Activated T-helper 17 cell treated with anti-CD3 and anti-CD28 coated beads, Interleukin-2, amount 50 U/mL, for 72 hours (primary cell): Measurements from ENCODE around the gene OR2T5. TPM values are rescaled to one million over a fixed set of nuclear protein-coding genes. Genes with fewer than 3 reads are reported as not detected.
"Not testable (repeated sequence)": the region's sequence is repeated elsewhere in the genome, so short reads cannot be mapped to it uniquely, and the experiment has no call there.

ENCODE experiments used
- ATAC-seq: fragments of 150-1000 bp; cut with Tn5 transposase; replicated peaks from 2 replicates; pipeline ENCODE4 v1.10.0; 2021; ENCODE audit warnings: mild to moderate bottlenecking, moderate library complexity
- H3K27ac Mint-ChIP-seq: one replicate; pipeline ENCODE4 v1.8.0; 2022; ENCODE audit warnings: mixed read lengths
- H3K27me3 Mint-ChIP-seq: one replicate; pipeline ENCODE4 v1.8.0; 2022; ENCODE audit warnings: mixed read lengths
- H3K36me3 Mint-ChIP-seq: one replicate; pipeline ENCODE4 v1.8.0; 2022; ENCODE audit warnings: low read depth, mild to moderate bottlenecking, mixed read lengths
- H3K4me1 Mint-ChIP-seq: one replicate; pipeline ENCODE4 v1.8.0; 2022; ENCODE audit warnings: mixed read lengths
- H3K4me3 Mint-ChIP-seq: one replicate; pipeline ENCODE4 v1.8.0; 2022; ENCODE audit warnings: mild to moderate bottlenecking, mixed read lengths
- H3K9me3 Mint-ChIP-seq: one replicate; pipeline ENCODE4 v1.8.0; 2022; ENCODE audit warnings: mixed read lengths
- total RNA-seq, 2 donors: library from RNA; stranded (reverse); gene quantifications; one replicate each; pipeline ENCODE4 v1.2.3, GENCODE V29; 2022

Gene OR2T5, protein sequence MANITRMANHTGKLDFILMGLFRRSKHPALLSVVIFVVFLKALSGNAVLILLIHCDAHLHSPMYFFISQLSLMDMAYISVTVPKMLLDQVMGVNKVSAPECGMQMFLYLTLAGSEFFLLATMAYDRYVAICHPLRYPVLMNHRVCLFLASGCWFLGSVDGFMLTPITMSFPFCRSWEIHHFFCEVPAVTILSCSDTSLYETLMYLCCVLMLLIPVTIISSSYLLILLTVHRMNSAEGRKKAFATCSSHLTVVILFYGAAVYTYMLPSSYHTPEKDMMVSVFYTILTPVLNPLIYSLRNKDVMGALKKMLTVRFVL
- not detected for total RNA-seq

DNA sequence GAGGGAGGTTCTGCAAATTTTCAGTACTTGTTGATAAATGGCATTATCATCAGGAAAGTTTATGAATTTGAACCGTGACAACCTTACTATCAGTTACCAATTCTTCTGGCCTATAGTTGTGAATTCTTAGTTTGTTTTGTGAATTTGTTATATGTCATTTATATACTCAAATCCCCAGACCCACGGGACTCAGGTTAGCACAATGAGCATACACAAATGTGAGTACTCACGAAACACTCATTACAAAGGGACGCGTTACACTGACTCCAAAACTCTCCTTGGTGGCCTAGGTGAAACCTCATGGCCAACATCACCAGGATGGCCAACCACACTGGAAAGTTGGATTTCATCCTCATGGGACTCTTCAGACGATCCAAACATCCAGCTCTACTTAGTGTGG, at the start of gene OR2T5:
Gene OR2T5, plus strand, starts transcription at position 301 of the 400 bp plus-strand sequence. Its CDS starts 0 bp downstream, at position 301.
- not testable (repeated sequence) for H3K27me3 Mint-ChIP-seq, ATAC-seq, H3K4me3 Mint-ChIP-seq, H3K4me1 Mint-ChIP-seq, H3K27ac Mint-ChIP-seq, H3K9me3 Mint-ChIP-seq, H3K36me3 Mint-ChIP-seq

DNA sequence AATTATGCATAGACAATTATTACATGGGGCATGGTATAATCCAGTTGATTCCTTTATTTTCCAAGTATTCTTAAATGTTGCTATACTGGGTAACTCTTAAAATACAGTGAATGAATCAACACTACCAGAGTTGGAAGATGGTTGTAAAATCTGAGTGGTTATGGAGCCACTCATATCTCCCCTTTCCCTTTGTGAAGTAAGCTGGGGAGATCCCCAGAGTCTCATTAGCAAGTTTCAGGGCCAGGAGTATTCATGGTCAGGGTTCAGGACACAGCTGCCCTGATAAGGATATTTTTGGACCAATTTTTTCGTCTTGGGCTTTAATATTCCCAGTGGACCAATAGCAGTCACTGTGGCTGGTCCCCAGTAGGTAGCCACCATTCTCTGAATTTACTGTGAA, 49.7 kb upstream of the OR2T5 start:
- not testable (repeated sequence) for H3K4me1 Mint-ChIP-seq, H3K4me3 Mint-ChIP-seq

DNA sequence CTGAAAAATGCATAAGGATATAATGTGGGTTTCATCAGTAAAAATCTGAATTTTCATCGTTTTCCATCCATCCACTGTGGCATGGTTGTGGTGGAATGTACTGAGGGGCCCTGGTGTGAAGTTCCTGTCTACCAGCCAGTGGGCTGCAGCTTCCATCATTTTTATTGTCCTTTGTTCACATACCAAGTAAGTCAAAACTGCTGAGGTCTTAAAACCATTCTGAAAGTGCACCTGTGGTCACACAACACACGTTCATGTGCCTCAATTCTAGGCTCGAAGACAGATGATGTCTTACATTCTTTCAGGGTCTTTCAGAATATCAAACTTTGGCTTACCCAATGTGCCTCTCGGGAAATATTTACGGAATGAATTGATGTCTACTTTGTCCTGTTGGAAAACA, 49.1 kb upstream of the OR2T5 start:
- not testable (repeated sequence) for H3K36me3 Mint-ChIP-seq, H3K4me3 Mint-ChIP-seq, H3K27me3 Mint-ChIP-seq, H3K9me3 Mint-ChIP-seq, ATAC-seq, H3K27ac Mint-ChIP-seq, H3K4me1 Mint-ChIP-seq

More for the DNA sequence above, 49.7 kb upstream of the OR2T5 start:
- not testable (repeated sequence) for ATAC-seq, H3K27me3 Mint-ChIP-seq, H3K36me3 Mint-ChIP-seq, H3K27ac Mint-ChIP-seq, H3K9me3 Mint-ChIP-seq

DNA sequence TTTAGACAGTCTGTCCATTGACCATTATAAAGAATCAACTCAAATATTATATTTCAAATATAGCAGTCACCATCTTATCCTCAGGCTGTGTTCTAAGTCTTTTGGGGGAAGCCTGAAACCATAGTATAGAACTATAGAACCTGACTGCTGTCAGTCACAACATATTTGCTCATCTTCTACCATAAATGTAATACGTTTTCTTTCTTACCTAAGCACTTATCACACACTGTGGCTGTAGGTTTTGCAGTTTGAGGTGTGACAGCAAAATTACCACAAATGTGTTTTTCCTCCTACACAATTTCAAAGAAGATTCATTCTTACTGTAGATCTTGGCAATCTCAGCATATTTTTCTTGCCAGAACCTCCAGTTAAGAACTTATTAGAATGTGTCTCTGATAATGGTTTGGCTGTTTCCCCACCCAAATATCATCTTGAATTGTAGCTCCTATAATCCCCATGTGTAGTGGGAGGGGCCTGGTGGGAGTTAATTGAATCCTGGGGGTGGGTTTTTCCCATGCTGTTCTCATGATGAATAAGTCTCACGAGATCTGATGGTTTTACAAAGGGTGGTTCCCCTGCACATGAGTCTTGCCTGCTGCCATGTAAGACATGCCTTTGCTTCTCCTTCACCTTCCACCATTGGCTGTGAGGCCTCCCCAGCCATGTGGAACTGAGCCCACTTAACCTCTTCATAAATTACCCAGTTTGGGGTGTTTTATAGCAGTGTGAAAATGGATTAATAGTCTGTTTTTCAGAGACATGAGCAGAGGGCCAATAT, 45.7 kb upstream of the OR2T5 start:
- H3K27me3 Mint-ChIP-seq: not testable (repeated sequence)

DNA sequence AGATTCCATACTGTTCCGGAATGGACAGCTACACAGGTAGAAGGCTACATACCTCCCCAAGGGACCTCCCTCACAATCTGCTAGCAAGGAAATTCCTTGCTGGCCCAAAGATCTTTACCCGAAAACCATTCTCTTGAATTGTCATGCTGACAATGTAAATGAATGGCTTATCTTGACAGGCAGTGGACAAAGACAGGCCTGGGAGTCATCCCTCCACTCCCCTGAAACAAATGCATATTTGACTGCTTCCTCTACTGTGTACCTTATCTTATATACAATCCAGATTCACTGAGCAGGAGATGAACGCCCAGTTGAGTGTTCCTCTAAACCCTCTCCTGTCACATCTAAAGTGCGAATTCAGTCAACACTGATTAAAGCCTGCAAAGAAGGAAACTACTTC, 43.8 kb upstream of the OR2T5 start:
- not testable (repeated sequence) for H3K27me3 Mint-ChIP-seq, H3K36me3 Mint-ChIP-seq, H3K4me1 Mint-ChIP-seq, H3K4me3 Mint-ChIP-seq, H3K9me3 Mint-ChIP-seq, H3K27ac Mint-ChIP-seq, ATAC-seq

More for the DNA sequence above, 45.7 kb upstream of the OR2T5 start:
- H3K4me1 Mint-ChIP-seq, H3K36me3 Mint-ChIP-seq, H3K4me3 Mint-ChIP-seq, H3K27ac Mint-ChIP-seq, H3K9me3 Mint-ChIP-seq: not testable (repeated sequence)
- peak; percentile 83 for ATAC-seq

DNA sequence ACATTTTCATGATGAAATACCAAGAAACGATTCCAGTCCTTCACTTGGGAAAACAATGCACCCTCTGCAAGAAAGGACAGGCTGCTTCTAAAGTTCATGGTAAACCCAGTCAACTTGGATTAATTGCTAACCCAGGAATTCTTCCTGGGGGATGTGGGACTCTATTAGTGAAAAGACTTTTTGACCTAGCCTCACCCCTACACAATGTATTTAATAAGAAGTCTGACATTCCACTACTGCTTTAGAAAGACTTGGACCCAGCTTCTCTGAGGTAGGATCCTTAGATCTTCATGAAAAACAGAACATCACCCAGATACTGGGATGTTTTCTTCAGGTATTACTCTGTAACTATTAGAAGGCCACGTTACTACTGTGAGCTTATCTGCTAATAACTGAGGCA, 43.0 kb upstream of the OR2T5 start, which contains the start of gene OR2T2:
Gene OR2T2, plus strand, starts transcription at position 239 of the 400 bp plus-strand sequence. CDS start 7,161 bp downstream, outside the sequence.
- not testable (repeated sequence) for H3K9me3 Mint-ChIP-seq, H3K36me3 Mint-ChIP-seq, H3K27me3 Mint-ChIP-seq, ATAC-seq, H3K4me1 Mint-ChIP-seq, H3K4me3 Mint-ChIP-seq, H3K27ac Mint-ChIP-seq

DNA sequence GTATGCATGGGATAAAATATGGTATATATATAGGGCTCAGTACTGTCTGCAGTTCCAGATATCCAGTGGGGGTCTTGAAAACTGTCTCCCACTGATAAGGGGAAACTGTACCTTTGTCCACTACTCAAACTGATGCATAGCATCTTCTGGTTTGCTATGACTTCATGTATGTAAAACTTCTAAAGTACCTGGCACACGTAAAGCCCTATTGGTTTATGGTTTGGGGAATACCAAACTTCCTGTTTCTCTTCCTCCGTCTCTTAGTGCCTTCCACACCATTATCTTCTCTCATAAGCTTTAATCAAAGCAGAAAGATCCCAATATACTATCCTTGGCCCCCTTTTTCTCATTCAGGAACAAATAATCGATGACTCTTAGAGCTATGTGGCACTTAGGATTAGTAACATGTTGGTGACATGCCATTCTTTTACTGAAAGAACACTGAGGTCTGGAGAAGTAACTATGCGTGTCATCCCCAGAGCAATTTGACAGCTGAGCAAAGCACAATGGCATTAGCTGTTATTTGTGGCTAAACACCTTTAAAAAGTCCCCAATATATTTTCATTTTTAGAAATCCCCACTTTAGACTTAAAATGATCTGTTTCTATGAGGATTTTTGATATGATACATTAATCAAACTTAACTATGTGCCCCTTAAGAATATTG, 39.8 kb upstream of the OR2T5 start:
- not testable (repeated sequence) for H3K27me3 Mint-ChIP-seq, H3K4me1 Mint-ChIP-seq, H3K36me3 Mint-ChIP-seq, H3K9me3 Mint-ChIP-seq, H3K27ac Mint-ChIP-seq, H3K4me3 Mint-ChIP-seq
- peak; percentile 62 for ATAC-seq

DNA sequence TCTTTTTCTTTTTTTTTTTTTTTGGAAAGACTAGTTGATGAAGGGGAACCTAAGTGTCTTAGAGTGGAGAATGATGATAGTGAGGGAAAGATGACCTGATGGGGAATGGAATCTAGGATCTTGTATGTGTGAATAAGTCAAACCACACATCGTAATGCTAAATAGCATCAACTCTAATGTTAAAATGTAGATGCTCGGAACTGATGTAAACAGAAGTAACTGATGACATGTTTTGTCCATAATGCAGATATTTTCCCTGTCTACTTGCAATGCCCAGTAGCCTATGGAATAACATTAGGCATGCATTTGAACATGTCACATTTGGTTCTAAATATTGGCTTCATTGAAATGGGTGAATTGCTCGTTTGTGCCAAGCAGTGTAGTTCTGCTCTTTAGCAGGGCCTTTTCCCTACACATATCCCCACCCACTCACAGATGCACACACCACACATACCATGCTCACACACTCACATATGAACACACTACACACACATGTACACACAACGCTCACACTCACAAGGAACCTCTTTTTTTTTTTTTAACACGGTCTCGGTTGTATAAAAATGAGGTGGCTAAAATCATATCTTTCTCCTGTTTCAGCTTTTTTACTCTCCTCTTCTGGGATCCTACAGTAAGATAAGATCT, 38.4 kb upstream of the OR2T5 start:
- H3K36me3 Mint-ChIP-seq, ATAC-seq, H3K27ac Mint-ChIP-seq, H3K9me3 Mint-ChIP-seq, H3K27me3 Mint-ChIP-seq, H3K4me3 Mint-ChIP-seq, H3K4me1 Mint-ChIP-seq: not testable (repeated sequence)

DNA sequence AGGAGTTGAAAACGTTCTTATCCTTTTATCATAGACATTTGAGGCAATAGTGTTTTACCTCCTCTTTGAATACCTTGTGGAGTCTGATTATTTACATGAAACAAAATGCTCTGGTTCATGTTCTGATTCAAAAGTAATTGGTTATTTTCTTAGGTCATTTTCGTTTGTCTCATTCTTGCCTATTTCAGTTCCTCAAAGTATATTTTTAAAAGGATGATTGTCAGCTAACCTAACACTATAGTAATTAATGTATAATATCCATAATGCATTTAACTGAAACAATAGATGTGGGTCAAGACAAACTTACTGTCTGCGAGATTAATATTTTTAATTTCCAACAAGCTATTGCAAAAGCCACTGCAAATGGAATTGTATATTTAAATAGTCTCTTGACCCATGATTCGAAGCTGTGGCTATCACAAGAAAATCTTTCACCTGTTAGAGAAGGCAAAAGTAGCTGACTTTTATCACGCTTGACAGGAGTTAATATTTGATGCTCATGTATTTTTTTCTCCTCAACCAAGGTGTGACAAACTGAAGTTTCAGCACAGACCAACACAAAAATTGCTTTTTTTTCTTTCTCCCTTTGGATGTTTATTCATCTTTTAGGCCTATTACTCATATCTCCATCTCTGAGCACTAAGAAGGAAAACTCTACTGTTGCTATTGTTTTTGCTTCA, 37.8 kb upstream of the OR2T5 start:
- H3K4me1 Mint-ChIP-seq, H3K4me3 Mint-ChIP-seq, H3K36me3 Mint-ChIP-seq, H3K27me3 Mint-ChIP-seq, H3K9me3 Mint-ChIP-seq, ATAC-seq, H3K27ac Mint-ChIP-seq: not testable (repeated sequence)

DNA sequence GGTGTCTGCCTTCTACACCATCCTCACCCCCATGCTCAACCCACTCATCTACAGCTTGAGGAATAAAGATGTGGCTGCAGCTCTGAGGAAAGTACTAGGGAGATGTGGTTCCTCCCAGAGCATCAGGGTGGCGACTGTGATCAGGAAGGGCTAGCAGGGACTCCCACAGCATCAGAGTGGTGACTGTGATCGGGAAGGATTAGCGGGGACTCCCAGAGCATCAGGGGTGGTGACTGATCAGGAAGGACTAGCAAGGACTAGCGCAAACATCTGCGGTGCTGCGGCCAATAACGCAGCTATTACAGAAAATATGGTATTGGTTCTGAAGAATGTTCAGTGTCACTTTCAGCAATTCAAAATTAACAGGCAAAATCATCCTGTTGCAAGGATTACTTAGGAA, 34.8 kb upstream of the OR2T5 start:
- H3K27ac Mint-ChIP-seq, ATAC-seq, H3K9me3 Mint-ChIP-seq, H3K4me1 Mint-ChIP-seq, H3K4me3 Mint-ChIP-seq, H3K27me3 Mint-ChIP-seq, H3K36me3 Mint-ChIP-seq: not testable (repeated sequence)

DNA sequence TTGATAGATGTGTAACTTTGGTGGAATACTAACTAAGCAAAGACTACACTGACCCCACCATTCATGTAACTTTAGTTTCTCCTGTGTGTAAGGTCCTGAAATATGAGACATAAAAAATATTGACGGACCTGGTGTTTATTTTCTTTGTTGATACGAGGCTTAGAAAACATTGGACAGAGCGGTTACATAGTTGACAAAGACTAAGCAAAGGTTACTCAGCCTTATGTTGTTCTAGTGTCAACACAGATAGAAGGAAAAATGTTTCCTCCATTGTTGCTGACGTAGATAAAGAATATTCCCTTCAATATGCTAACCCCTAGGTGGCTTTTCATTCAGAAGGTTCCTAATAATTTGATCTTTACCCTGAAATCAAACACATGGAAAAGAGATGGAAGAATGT, 33.3 kb upstream of the OR2T5 start:
- H3K27ac Mint-ChIP-seq, ATAC-seq, H3K36me3 Mint-ChIP-seq, H3K4me1 Mint-ChIP-seq, H3K4me3 Mint-ChIP-seq, H3K27me3 Mint-ChIP-seq, H3K9me3 Mint-ChIP-seq: not testable (repeated sequence)

DNA sequence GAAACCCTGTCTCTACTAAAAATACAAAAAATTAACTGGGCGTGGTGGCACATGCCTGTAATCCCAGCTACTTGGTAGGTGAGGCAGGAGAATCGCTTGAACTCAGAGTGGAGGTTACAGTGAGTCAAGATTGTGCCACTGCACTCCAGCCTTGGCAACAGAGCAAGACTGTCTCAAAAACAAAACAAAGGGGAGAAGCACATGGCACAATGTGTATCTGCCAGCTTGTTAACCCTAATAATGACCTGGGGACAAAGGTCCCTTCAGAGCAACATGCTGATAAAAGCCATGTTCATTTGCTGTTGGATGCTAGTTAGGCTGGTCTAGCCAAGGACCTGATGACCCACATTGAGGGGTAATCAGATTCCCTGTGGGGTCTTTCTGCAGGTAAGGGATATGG, 31.8 kb upstream of the OR2T5 start:
- not testable (repeated sequence) for ATAC-seq, H3K27me3 Mint-ChIP-seq, H3K36me3 Mint-ChIP-seq, H3K27ac Mint-ChIP-seq, H3K4me3 Mint-ChIP-seq, H3K4me1 Mint-ChIP-seq, H3K9me3 Mint-ChIP-seq

DNA sequence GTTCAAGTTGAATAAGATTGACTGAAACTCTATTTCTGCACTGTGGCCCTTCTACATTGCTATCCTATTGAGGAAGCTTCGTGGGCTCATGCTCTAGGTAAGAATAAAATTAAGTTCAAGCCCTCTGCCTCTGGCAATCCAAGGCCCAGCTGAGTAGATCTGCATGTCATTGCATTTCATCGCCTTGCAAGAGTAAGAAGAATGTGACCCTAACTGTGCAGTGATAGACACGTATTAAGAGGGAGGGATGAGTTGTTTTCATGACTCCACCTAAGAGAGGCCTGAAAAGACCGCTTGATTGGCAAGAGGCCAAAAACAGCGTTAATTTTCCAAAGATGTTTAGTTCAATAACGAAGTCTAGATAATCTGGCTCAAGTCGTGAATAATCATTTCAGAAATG, 29.3 kb upstream of the OR2T5 start:
- not testable (repeated sequence) for H3K27me3 Mint-ChIP-seq, H3K4me1 Mint-ChIP-seq, H3K4me3 Mint-ChIP-seq, H3K36me3 Mint-ChIP-seq, ATAC-seq, H3K9me3 Mint-ChIP-seq, H3K27ac Mint-ChIP-seq

DNA sequence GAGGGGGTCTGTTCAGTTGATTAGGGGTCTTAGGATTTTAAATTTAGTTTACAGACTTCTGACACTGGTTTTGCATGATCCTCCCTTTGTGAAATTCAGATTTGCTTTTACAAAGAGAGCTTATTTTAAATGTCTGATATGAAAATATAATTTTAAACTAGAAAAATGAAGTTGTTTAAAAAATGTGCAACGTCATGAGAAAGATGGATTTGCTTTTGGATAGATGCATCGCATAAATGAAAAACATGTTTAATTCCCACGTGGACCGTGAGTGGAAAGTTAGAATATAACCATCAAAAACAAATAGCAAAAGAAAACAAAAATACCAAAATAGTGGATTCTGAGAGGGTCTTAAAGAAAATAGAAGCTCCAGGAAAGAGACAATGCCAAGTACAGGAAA, 17.2 kb upstream of the OR2T5 start:
- Mint-ChIP-seq H3K4me1 (no peaks in the 10 kb centered on the region), H3K36me3 (no peaks in the 10 kb centered on the region), H3K27ac (no peak overlapping the region), H3K4me3 (no peak overlapping the region), H3K9me3 (peaks cover 13% of the 10 kb centered on the region), H3K27me3 (no peaks in the 10 kb centered on the region)
- no peak for ATAC-seq
